Upper lobe of left lung (tissue), 4 donors: Measurements from ENCODE around the gene BOC.

ENCODE experiments used
- EP300 ChIP-seq, 4 donors: sonication (generic); formaldehyde crosslinking; IDR thresholded peaks; one replicate each; pipeline ENCODE4 v1.5.1; 2017; ENCODE audit warnings: antibody characterized with exemption in 4 of 4, control low read depth in 2 of 4
- POLR2A ChIP-seq, 4 donors: fragments of 450-650 bp; IDR thresholded peaks; one replicate each; pipeline ENCODE4 v1.5.1; 2016 to 2017; ENCODE audit warnings: antibody characterized with exemption in 4 of 4, mild to moderate bottlenecking in 2 of 4
- POLR2AphosphoS5 ChIP-seq, 2 donors: sonication (generic); formaldehyde crosslinking; IDR thresholded peaks; one replicate each; pipeline ENCODE4 v1.5.1; 2017; ENCODE audit warnings: antibody characterized with exemption in 2 of 2
- TF ChIP-seq, protein P1 (sequence below), 6 experiments: fragments of 450-650 bp in 4 of 6; fragments of 200-600 bp in 2 of 6; sonication (generic) in 2 of 6; IDR thresholded peaks; one replicate each; pipeline ENCODE4 v1.5.1; 2016 to 2019; ENCODE audit warnings: antibody characterized with exemption in 6 of 6

DNA sequence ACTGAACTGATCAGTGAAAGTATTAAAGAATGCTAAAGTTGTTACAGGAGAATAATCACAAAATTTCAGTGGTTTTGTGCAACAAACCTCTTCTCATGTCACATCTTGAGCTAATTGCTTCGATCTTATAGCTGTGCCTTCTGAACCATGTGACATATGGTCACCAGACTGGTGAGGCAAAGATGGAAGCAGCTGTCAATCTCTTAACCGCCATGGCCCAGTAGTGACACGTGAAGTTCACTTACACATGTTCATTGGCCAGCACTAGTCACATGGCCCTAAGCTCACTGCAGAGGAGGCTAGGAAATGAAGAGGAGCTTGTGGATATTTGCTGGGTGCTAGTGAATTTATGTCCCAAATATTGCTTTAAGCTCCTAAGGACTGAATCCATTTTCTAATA is 32.5 kb downstream of the BOC start:
- TF ChIP-seq POLR2AphosphoS5 (IDR thresholded peaks at IDR 0.05): no peak
- TF ChIP-seq, protein P1, sequence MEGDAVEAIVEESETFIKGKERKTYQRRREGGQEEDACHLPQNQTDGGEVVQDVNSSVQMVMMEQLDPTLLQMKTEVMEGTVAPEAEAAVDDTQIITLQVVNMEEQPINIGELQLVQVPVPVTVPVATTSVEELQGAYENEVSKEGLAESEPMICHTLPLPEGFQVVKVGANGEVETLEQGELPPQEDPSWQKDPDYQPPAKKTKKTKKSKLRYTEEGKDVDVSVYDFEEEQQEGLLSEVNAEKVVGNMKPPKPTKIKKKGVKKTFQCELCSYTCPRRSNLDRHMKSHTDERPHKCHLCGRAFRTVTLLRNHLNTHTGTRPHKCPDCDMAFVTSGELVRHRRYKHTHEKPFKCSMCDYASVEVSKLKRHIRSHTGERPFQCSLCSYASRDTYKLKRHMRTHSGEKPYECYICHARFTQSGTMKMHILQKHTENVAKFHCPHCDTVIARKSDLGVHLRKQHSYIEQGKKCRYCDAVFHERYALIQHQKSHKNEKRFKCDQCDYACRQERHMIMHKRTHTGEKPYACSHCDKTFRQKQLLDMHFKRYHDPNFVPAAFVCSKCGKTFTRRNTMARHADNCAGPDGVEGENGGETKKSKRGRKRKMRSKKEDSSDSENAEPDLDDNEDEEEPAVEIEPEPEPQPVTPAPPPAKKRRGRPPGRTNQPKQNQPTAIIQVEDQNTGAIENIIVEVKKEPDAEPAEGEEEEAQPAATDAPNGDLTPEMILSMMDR (IDR thresholded peaks at IDR 0.05): no peak
- no peak for TF ChIP-seq EP300 (IDR thresholded peaks at IDR 0.05)
- no peak for TF ChIP-seq POLR2A (IDR thresholded peaks at IDR 0.05)
